K562 (cell line): ENCODE measurements around the gene ABCA4. TPM values are rescaled to one million over a fixed set of nuclear protein-coding genes. Genes with fewer than 3 reads are reported as not detected.

Experiments used
- KDM5B ChIP-seq: fragments of 200-600 bp; sonication (generic); IDR thresholded peaks from 2 replicates; pipeline ENCODE4 v1.6.1; 2012; ENCODE audit warnings: low read depth, mild to moderate bottlenecking, moderate library complexity, low read length, control low read depth, inconsistent platforms; ENCODE audit not compliant: insufficient replicate concordance
- MTA3 ChIP-seq: fragments of 450-650 bp; formaldehyde crosslinking; IDR thresholded peaks from 2 replicates; pipeline ENCODE4 v1.6.1; 2017; ENCODE audit warnings: mild to moderate bottlenecking, borderline replicate concordance
- ZNF436 ChIP-seq: fragments of 250-450, 450-650 bp; sonication (Bioruptor Pico); formaldehyde crosslinking; IDR thresholded peaks from 2 replicates; pipeline ENCODE4 v1.7.0; 2020; ENCODE audit warnings: mild to moderate bottlenecking
- polyA plus RNA-seq, 8 experiments: library from polyadenylated mRNA; depleted of rRNA in 4 of 8; stranded (reverse) in 5 of 8; unstranded in 3 of 8; fragments of >200 nt; fragmentation: Nextera tagmentation in 2 of 8; fragmentation: Illumina TruSeq in 1 of 8; extraction: Ambion mirVana in 2 of 8; extraction: Trizol in 1 of 8; gene quantifications; 2 replicates each; pipeline versions ENCODE4 v1.2.1 to v1.2.3, GENCODE V29; 2011 to 2014; ENCODE audit warnings: inconsistent platforms in 1 of 8, missing spikeins in 1 of 8
- total RNA-seq, 7 experiments: library from RNA; depleted of rRNA in 6 of 7; stranded (reverse); fragments of >200 nt in 6 of 7; fragmentation: Illumina TruSeq in 2 of 7; extraction: Trizol in 2 of 7; gene quantifications; 2 replicates each; pipeline versions ENCODE4 v1.2.1 to v1.2.3, GENCODE V29; 2011 to 2021; ENCODE audit warnings: low replicate concordance in 1 of 7
- TF ChIP-seq, protein P1 (sequence below), 2 experiments: IDR thresholded peaks in 1 of 2; conservative IDR thresholded peaks in 1 of 2; 2 replicates each; pipeline ENCODE4 v1.6.1; 2016; ENCODE audit warnings: low read depth in 2 of 2, mild to moderate bottlenecking in 1 of 2, missing compliant biosample characterization in 1 of 2, missing genetic modification characterization in 1 of 2, moderate library complexity in 1 of 2
- TF ChIP-seq, protein P2 (sequence below): fragments of 450-650 bp; IDR thresholded peaks from 2 replicates; pipeline ENCODE4 v1.6.1; 2016; ENCODE audit warnings: missing biosample characterization, missing genetic modification characterization
- TF ChIP-seq, protein P3 (sequence below): fragments of 250-450 bp; sonication (Bioruptor Pico); IDR thresholded peaks from 2 replicates; pipeline ENCODE4 v1.8.0; 2021; ENCODE audit warnings: mild to moderate bottlenecking, moderate library complexity
- TF ChIP-seq, protein P4 (sequence below): IDR thresholded peaks from 2 replicates; pipeline ENCODE4 v1.6.1; 2011; ENCODE audit not compliant: insufficient read length; ENCODE audit errors: extremely low read depth
- TF ChIP-seq, protein P5 (sequence below): fragments of 200-800 bp; sonication (Bioruptor generic); IDR thresholded peaks from 2 replicates; pipeline ENCODE4 v1.6.1; 2016; ENCODE audit warnings: missing genetic modification characterization, missing compliant biosample characterization
- TF ChIP-seq, protein P6 (sequence below): sonication (generic); formaldehyde crosslinking; IDR thresholded peaks from 2 replicates; pipeline ENCODE4 v1.8.1; 2022; ENCODE audit warnings: missing genetic modification reagents

Gene ABCA4
- total and polyA plus RNA-seq, 9 of the 15 experiments (the other 6 are each of a cell fraction or from before 2014, with no cell fraction given), result 0.01 to 0.04 TPM; not detected in 7

DNA sequence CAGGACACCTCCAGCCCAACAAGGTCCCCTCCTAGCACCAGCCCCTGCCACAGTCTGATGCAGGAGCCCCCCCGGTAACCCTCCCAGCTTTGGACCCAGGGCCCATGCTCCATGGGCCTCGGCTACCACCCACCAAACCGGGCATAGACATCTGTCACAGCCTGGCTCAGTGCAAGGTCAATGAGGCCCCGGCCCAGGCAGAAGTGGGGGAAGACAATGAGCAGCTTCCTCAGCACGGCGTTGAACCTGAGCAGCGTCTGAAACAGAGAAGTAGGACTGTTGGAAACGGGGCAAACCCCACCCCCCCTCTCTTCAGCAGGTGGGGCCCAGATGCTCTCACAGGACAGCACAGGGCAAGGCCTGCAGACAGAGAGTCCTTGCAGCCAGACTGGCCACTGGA lies 109.8 kb downstream of the ABCA4 start (continued):
- TF ChIP-seq, protein P1, sequence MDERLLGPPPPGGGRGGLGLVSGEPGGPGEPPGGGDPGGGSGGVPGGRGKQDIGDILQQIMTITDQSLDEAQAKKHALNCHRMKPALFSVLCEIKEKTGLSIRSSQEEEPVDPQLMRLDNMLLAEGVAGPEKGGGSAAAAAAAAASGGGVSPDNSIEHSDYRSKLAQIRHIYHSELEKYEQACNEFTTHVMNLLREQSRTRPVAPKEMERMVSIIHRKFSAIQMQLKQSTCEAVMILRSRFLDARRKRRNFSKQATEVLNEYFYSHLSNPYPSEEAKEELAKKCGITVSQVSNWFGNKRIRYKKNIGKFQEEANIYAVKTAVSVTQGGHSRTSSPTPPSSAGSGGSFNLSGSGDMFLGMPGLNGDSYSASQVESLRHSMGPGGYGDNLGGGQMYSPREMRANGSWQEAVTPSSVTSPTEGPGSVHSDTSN (CRISPR knock-in tag; IDR thresholded peaks at IDR 0.05; ENCODE audit: low read depth), result no peak
- TF ChIP-seq, protein P1 (tag; conservative IDR thresholded peaks at IDR 0.05; ENCODE audit: low read depth), result no peak
- TF ChIP-seq MTA3, result no peak
- TF ChIP-seq, protein P2, sequence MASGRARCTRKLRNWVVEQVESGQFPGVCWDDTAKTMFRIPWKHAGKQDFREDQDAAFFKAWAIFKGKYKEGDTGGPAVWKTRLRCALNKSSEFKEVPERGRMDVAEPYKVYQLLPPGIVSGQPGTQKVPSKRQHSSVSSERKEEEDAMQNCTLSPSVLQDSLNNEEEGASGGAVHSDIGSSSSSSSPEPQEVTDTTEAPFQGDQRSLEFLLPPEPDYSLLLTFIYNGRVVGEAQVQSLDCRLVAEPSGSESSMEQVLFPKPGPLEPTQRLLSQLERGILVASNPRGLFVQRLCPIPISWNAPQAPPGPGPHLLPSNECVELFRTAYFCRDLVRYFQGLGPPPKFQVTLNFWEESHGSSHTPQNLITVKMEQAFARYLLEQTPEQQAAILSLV (tag), result no peak
- no peak for TF ChIP-seq ZNF436 (CRISPR knock-in tag)
- TF ChIP-seq, protein P3, sequence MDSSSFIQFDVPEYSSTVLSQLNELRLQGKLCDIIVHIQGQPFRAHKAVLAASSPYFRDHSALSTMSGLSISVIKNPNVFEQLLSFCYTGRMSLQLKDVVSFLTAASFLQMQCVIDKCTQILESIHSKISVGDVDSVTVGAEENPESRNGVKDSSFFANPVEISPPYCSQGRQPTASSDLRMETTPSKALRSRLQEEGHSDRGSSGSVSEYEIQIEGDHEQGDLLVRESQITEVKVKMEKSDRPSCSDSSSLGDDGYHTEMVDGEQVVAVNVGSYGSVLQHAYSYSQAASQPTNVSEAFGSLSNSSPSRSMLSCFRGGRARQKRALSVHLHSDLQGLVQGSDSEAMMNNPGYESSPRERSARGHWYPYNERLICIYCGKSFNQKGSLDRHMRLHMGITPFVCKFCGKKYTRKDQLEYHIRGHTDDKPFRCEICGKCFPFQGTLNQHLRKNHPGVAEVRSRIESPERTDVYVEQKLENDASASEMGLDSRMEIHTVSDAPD (CRISPR knock-in tag), result no peak
- TF ChIP-seq, protein P4, sequence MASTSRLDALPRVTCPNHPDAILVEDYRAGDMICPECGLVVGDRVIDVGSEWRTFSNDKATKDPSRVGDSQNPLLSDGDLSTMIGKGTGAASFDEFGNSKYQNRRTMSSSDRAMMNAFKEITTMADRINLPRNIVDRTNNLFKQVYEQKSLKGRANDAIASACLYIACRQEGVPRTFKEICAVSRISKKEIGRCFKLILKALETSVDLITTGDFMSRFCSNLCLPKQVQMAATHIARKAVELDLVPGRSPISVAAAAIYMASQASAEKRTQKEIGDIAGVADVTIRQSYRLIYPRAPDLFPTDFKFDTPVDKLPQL, result no peak
- TF ChIP-seq, protein P5, sequence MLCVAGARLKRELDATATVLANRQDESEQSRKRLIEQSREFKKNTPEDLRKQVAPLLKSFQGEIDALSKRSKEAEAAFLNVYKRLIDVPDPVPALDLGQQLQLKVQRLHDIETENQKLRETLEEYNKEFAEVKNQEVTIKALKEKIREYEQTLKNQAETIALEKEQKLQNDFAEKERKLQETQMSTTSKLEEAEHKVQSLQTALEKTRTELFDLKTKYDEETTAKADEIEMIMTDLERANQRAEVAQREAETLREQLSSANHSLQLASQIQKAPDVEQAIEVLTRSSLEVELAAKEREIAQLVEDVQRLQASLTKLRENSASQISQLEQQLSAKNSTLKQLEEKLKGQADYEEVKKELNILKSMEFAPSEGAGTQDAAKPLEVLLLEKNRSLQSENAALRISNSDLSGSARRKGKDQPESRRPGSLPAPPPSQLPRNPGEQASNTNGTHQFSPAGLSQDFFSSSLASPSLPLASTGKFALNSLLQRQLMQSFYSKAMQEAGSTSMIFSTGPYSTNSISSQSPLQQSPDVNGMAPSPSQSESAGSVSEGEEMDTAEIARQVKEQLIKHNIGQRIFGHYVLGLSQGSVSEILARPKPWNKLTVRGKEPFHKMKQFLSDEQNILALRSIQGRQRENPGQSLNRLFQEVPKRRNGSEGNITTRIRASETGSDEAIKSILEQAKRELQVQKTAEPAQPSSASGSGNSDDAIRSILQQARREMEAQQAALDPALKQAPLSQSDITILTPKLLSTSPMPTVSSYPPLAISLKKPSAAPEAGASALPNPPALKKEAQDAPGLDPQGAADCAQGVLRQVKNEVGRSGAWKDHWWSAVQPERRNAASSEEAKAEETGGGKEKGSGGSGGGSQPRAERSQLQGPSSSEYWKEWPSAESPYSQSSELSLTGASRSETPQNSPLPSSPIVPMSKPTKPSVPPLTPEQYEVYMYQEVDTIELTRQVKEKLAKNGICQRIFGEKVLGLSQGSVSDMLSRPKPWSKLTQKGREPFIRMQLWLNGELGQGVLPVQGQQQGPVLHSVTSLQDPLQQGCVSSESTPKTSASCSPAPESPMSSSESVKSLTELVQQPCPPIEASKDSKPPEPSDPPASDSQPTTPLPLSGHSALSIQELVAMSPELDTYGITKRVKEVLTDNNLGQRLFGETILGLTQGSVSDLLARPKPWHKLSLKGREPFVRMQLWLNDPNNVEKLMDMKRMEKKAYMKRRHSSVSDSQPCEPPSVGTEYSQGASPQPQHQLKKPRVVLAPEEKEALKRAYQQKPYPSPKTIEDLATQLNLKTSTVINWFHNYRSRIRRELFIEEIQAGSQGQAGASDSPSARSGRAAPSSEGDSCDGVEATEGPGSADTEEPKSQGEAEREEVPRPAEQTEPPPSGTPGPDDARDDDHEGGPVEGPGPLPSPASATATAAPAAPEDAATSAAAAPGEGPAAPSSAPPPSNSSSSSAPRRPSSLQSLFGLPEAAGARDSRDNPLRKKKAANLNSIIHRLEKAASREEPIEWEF, result no peak
- no peak for TF ChIP-seq KDM5B
- TF ChIP-seq, protein P6, sequence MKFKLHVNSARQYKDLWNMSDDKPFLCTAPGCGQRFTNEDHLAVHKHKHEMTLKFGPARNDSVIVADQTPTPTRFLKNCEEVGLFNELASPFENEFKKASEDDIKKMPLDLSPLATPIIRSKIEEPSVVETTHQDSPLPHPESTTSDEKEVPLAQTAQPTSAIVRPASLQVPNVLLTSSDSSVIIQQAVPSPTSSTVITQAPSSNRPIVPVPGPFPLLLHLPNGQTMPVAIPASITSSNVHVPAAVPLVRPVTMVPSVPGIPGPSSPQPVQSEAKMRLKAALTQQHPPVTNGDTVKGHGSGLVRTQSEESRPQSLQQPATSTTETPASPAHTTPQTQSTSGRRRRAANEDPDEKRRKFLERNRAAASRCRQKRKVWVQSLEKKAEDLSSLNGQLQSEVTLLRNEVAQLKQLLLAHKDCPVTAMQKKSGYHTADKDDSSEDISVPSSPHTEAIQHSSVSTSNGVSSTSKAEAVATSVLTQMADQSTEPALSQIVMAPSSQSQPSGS (CRISPR knock-in tag), result no peak
